Natural killer cell (primary cell): Measurements from ENCODE around the gene ADGRD1. TPM values are rescaled to one million over a fixed set of nuclear protein-coding genes. Genes with fewer than 3 reads are reported as not detected.
A peak's percentile ranks its signal among the peaks of the same experiment; 100 is the strongest.

Experiments
- ATAC-seq, 3 donors: fragments of 150-1000 bp in 2 of 3; fragments of 200-7000 bp in 1 of 3; cut with Tn5 transposase; 1 replicate in 1 of 3; 2 replicates in 2 of 3; pipeline ENCODE4 v1.10.0; 2021; ENCODE audit warnings: mild to moderate bottlenecking in 2 of 3, moderate library complexity in 2 of 3
- DNase-seq, 2 donors: peaks; one replicate each; pipeline versions ENCODE4 v3.0.0 to v3.0.0-alpha.2; 2013 to 2021; ENCODE audit warnings: mixed read lengths in 1 of 2
- H3K27ac ChIP-seq: one replicate; pipeline ENCODE4 v1.5.1; 2013; ENCODE audit warnings: mild to moderate bottlenecking, low read length
- H3K27me3 ChIP-seq: one replicate; pipeline ENCODE4 v1.6.1; 2013; ENCODE audit warnings: low read length; ENCODE audit not compliant: control insufficient read depth, insufficient read depth
- H3K36me3 ChIP-seq: one replicate; pipeline ENCODE4 v1.6.1; 2013; ENCODE audit warnings: low read length; ENCODE audit not compliant: control insufficient read depth, insufficient read depth
- H3K4me1 ChIP-seq: one replicate; pipeline ENCODE4 v1.6.1; 2013; ENCODE audit warnings: low read length; ENCODE audit not compliant: control insufficient read depth, insufficient read depth
- H3K4me3 ChIP-seq: one replicate; pipeline ENCODE4 v1.5.1; 2013; ENCODE audit warnings: low read length
- H3K9me3 ChIP-seq: one replicate; pipeline ENCODE4 v1.6.1; 2013; ENCODE audit warnings: low read length; ENCODE audit not compliant: control insufficient read depth, insufficient read depth
- H3K27ac Mint-ChIP-seq, 2 donors: one replicate each; pipeline ENCODE4 v1.8.0; 2022; ENCODE audit warnings: mild to moderate bottlenecking in 2 of 2, mixed read lengths in 2 of 2, moderate library complexity in 1 of 2
- H3K27me3 Mint-ChIP-seq, 2 donors: one replicate each; pipeline ENCODE4 v1.8.0; 2022; ENCODE audit warnings: low read depth in 2 of 2, mixed read lengths in 2 of 2
- H3K36me3 Mint-ChIP-seq: one replicate; pipeline ENCODE4 v1.8.0; 2022; ENCODE audit warnings: mixed read lengths
- H3K4me1 Mint-ChIP-seq, 2 donors: one replicate each; pipeline ENCODE4 v1.8.0; 2022; ENCODE audit warnings: mixed read lengths in 2 of 2
- H3K4me3 Mint-ChIP-seq: one replicate; pipeline ENCODE4 v1.8.0; 2022; ENCODE audit warnings: mild to moderate bottlenecking, moderate library complexity, mixed read lengths
- H3K9me3 Mint-ChIP-seq, 2 donors: one replicate each; pipeline ENCODE4 v1.8.0; 2022; ENCODE audit warnings: mixed read lengths in 2 of 2
- CTCF ChIP-seq: fragments of 200-600 bp; IDR thresholded peaks from one replicate; pipeline ENCODE4 v1.8.0; 2022; ENCODE audit warnings: antibody characterized with exemption
- WGBS: methylation state at CpG from one replicate; pipeline ENCODE4 v1.1.7; 2013; ENCODE audit warnings: missing lambda C conversion rate; ENCODE audit not compliant: insufficient coverage; 5-methylcytosine and 5-hydroxymethylcytosine counted together
- intact Hi-C: fragments of 100-400 bp; cut with micrococcal nuclease; formaldehyde crosslinking; loops from one replicate; pipeline ENCODE4 v1.14.2; 2022
- total RNA-seq, 4 donors: library from RNA; stranded (reverse); fragments of 120-200 nt in 1 of 4; gene quantifications; one replicate each; pipeline versions ENCODE4 v1.2.3 to v1.2.4, GENCODE V29; 2013 to 2022

ADGRD1 gene
- total RNA-seq, 3 donors from 2014 or later (not counting 1 experiment from before 2014, with no cell fraction given): 0.50 to 3.9 (median 1.4) TPM

DNA sequence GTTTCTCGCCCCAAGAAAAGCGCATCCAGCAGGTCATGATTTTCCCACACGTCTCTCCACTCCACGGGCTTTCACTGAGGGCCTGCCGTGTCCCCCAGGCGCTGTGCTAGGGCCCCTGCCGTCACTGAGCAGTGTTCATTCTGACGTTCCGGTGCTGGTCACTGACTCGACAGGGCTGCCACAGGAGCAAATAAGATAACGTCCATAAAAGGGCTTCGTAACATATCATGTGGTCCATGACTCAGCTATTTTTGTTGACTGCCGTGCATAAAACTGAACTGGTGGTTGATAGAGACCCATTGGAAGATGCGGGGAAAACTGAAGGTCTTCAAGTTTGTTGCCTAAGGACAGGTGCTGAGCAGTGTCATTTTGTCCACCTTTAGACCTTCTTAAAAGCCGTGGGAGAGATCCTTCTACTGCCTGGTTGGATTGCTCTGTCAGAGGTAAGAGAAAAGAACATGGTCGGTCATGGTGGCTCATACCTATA is 46.3 kb downstream of the ADGRD1 start:
- 85% methylated on average over 16 of the region's 16 CpGs for WGBS
- no peak overlapping the region for H3K27ac Mint-ChIP-seq
- TF ChIP-seq CTCF: no peak
- no peak overlapping the region for H3K4me3 Mint-ChIP-seq
- Histone ChIP-seq H3K36me3 (no peaks in the 10 kb centered on the region), H3K4me3 (no peak overlapping the region), H3K27me3 (no peaks in the 10 kb centered on the region), H3K9me3 (no peaks in the 10 kb centered on the region), H3K27ac (no peak overlapping the region), H3K4me1 (peaks cover 9% of the 10 kb centered on the region)
- no peaks in the 10 kb centered on the region for H3K9me3 Mint-ChIP-seq
- H3K27me3 Mint-ChIP-seq: no peaks in the 10 kb centered on the region
- ATAC-seq (no peak), DNase-seq (no peak)
- no peaks in the 10 kb centered on the region for H3K36me3 Mint-ChIP-seq
- intact Hi-C loops: no loop called here
- H3K4me1 Mint-ChIP-seq: peaks cover 3 to 4% of the 10 kb centered on the region in 2 donors

DNA sequence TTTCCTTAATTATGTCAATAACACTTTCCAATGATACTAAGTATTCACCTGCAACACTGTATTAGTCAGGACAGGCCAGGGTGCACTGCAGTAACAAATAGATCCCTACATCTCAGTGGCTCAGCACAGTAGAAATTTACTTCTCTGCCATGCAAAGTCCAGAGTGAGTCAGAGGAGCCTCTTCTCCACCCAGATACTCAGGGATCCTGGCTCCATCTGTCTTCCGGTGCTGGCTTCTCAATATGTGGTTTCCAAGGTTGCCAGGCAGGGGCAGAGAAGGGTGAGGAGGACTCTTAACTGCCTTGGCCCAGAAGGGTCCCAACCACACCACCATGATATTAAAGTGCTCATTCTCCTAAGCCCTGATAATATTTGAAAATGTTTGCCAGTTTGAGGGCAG is 47.8 kb downstream of the ADGRD1 start:
- Mint-ChIP-seq H3K27ac (no peak overlapping the region), H3K36me3 (no peaks in the 10 kb centered on the region), H3K27me3 (no peaks in the 10 kb centered on the region), H3K4me3 (no peak overlapping the region), H3K9me3 (no peaks in the 10 kb centered on the region), H3K4me1 (no peaks in the 10 kb centered on the region)
- WGBS: 100% methylated on average over 1 of the region's 1 CpG
- no peaks in the 10 kb centered on the region for H3K9me3 ChIP-seq
- H3K4me1 ChIP-seq: peaks cover 4% of the 10 kb centered on the region
- no peak overlapping the region for H3K4me3 ChIP-seq
- DNase-seq (no peak), ATAC-seq (no peak)
- intact Hi-C loops: no loop called here
- no peaks in the 10 kb centered on the region for H3K36me3 ChIP-seq
- H3K27ac ChIP-seq: no peak overlapping the region
- H3K27me3 ChIP-seq: no peaks in the 10 kb centered on the region
- no peak for TF ChIP-seq CTCF

GRCh38 chr12:131002216-131002631 is 48.5 kb downstream of the ADGRD1 start:
- ATAC-seq (no peak), DNase-seq (no peak)
- Histone ChIP-seq H3K27ac (no peak overlapping the region), H3K4me3 (no peak overlapping the region), H3K36me3 (no peaks in the 10 kb centered on the region), H3K27me3 (no peaks in the 10 kb centered on the region), H3K9me3 (no peaks in the 10 kb centered on the region), H3K4me1 (peaks cover 4% of the 10 kb centered on the region)
- intact Hi-C loops: no loop called here
- Mint-ChIP-seq H3K4me1 (no peaks in the 10 kb centered on the region), H3K27me3 (no peaks in the 10 kb centered on the region), H3K9me3 (no peaks in the 10 kb centered on the region), H3K27ac (no peak overlapping the region), H3K4me3 (no peak overlapping the region), H3K36me3 (no peaks in the 10 kb centered on the region)
- WGBS: 51% methylated on average over 2 of the region's 2 CpGs
- TF ChIP-seq CTCF: no peak

DNA sequence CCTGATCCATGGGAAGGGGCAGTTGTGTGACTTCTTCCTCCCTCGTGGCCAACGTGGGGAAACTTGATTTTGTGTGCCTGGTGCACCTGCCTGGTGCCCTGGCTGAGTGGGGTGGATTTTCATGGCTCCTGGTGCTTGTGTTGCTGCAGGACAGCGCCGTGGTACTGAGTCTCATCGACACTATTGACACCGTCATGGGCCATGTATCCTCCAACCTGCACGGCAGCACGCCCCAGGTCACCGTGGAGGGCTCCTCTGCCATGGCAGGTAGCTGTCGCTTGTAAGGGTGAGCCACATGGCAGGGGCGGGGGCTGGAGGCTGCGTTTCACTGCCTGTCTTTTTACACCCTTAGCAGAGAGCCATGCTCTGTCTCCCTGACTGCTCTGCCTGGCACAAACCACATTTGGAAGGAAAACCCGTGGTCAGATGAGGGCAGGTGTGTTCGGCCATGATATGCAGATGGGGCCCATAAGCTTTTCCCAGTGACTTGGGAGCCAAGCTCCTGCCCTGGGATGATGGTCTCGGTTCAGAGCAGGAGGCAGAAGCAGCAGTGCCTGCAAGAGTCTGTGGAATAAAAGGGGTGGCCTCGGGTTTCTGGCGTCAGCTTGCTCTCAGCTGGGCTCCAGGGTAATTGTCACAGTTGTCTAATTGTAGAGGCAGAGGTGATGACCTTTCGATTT is 49.5 kb downstream of the ADGRD1 start:
- ATAC-seq (no peak), DNase-seq (no peak)
- Histone ChIP-seq H3K9me3 (no peaks in the 10 kb centered on the region), H3K27ac (no peak overlapping the region), H3K4me3 (no peak overlapping the region), H3K4me1 (peaks cover 4% of the 10 kb centered on the region), H3K36me3 (no peaks in the 10 kb centered on the region), H3K27me3 (no peaks in the 10 kb centered on the region)
- no peak for TF ChIP-seq CTCF
- Mint-ChIP-seq H3K4me3 (peak overlapping the region; percentile 37), H3K4me1 (no peaks in the 10 kb centered on the region), H3K27ac (no peak overlapping the region), H3K36me3 (no peaks in the 10 kb centered on the region), H3K27me3 (no peaks in the 10 kb centered on the region), H3K9me3 (no peaks in the 10 kb centered on the region)
- WGBS: 80% methylated on average over 18 of the region's 18 CpGs
- intact Hi-C loops: no loop called here
